Activated T-helper 17 cell treated with anti-CD3 and anti-CD28 coated beads, Interleukin-2, amount 50 U/mL, for 72 hours (primary cell): ENCODE data around the gene AVPR2. TPM values are rescaled to one million over a fixed set of nuclear protein-coding genes. Genes with fewer than 3 reads are reported as not detected.

Source experiments
- ATAC-seq: fragments of 150-1000 bp; cut with Tn5 transposase; replicated peaks from 2 replicates; pipeline ENCODE4 v1.10.0; 2021; ENCODE audit warnings: mild to moderate bottlenecking, moderate library complexity
- H3K27ac Mint-ChIP-seq: one replicate; pipeline ENCODE4 v1.8.0; 2022; ENCODE audit warnings: mixed read lengths
- H3K27me3 Mint-ChIP-seq: one replicate; pipeline ENCODE4 v1.8.0; 2022; ENCODE audit warnings: mixed read lengths
- H3K36me3 Mint-ChIP-seq: one replicate; pipeline ENCODE4 v1.8.0; 2022; ENCODE audit warnings: low read depth, mild to moderate bottlenecking, mixed read lengths
- H3K4me1 Mint-ChIP-seq: one replicate; pipeline ENCODE4 v1.8.0; 2022; ENCODE audit warnings: mixed read lengths
- H3K4me3 Mint-ChIP-seq: one replicate; pipeline ENCODE4 v1.8.0; 2022; ENCODE audit warnings: mild to moderate bottlenecking, mixed read lengths
- H3K9me3 Mint-ChIP-seq: one replicate; pipeline ENCODE4 v1.8.0; 2022; ENCODE audit warnings: mixed read lengths
- total RNA-seq, 2 donors: library from RNA; stranded (reverse); gene quantifications; one replicate each; pipeline ENCODE4 v1.2.3, GENCODE V29; 2022

The AVPR2 gene
- total RNA-seq, 2 donors from 2014 or later = 0.32 TPM; not detected in 1

- no peak for ATAC-seq
- Mint-ChIP-seq H3K9me3 (no peaks in the 10 kb centered on the region), H3K27me3 (peaks cover 14% of the 10 kb centered on the region), H3K4me3 (no peak overlapping the region), H3K36me3 (no peaks in the 10 kb centered on the region), H3K4me1 (peaks cover 4% of the 10 kb centered on the region), H3K27ac (no peak overlapping the region)
These were observed 26.8 kb upstream of the AVPR2 start for GRCh38 chrX:153877571-153878261.

DNA sequence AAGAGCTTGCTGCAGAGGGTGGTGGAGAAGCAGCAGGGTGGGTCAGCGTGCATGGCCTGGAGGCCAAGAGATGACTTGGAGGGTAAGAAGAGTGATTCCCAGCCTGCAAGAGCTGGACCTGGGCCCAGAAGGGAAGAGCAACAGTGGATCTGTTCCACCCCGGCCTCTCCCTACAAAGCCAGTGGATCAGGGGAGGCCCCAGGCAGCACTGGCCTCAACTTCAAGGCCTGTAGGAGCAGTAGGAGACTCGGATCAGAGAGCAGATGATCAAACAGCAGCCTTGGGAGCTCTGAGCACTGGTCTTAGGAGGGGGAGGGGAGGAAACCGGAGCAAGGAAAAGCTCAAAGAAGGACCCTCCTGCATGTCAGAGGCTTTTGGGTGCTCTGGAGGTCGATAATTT, 26.1 kb upstream of the AVPR2 start:
- ATAC-seq = no peak
- Mint-ChIP-seq H3K27me3 (peaks cover 14% of the 10 kb centered on the region), H3K27ac (no peak overlapping the region), H3K36me3 (no peaks in the 10 kb centered on the region), H3K9me3 (no peaks in the 10 kb centered on the region), H3K4me1 (peaks cover 4% of the 10 kb centered on the region), H3K4me3 (no peak overlapping the region)

DNA sequence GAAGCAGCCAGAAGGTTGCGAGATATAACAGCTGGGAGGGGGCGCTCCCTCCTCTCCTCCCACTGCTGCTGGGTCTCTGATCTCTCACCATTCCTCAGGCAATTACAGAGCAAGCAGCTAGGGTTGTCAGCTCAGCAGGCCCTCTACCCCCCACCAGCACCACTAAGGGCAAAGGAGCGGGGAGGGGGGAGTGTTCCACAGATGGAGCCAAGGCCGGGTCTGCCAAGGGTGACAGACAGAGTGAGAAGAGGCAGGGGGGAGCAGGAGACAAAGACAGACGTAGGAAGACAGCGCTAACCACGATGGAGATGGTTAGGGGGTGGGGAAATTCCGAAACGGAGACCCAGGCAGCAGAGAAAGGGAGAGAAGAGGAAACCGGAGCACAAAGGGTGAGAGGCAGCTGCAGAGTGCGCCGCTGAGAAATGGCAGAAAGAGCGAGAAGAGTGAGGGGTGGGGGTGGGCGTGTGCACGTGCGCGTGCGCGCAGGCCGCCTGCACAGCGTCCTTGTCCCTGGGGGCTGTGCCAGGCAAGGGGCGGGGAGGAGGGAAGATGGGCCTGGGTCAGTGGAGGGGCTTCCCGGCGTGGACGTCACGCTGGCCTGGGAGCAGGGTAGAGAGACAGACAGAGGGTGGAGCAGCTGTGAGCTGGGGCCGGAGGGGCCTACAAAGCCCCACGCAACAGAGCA, 25.4 kb upstream of the AVPR2 start:
- Mint-ChIP-seq H3K4me3 (peak overlapping the region; percentile 47), H3K27me3 (peaks cover 14% of the 10 kb centered on the region), H3K4me1 (peaks cover 4% of the 10 kb centered on the region), H3K36me3 (no peaks in the 10 kb centered on the region), H3K9me3 (no peaks in the 10 kb centered on the region), H3K27ac (no peak overlapping the region)
- ATAC-seq = peak; percentile 52

DNA sequence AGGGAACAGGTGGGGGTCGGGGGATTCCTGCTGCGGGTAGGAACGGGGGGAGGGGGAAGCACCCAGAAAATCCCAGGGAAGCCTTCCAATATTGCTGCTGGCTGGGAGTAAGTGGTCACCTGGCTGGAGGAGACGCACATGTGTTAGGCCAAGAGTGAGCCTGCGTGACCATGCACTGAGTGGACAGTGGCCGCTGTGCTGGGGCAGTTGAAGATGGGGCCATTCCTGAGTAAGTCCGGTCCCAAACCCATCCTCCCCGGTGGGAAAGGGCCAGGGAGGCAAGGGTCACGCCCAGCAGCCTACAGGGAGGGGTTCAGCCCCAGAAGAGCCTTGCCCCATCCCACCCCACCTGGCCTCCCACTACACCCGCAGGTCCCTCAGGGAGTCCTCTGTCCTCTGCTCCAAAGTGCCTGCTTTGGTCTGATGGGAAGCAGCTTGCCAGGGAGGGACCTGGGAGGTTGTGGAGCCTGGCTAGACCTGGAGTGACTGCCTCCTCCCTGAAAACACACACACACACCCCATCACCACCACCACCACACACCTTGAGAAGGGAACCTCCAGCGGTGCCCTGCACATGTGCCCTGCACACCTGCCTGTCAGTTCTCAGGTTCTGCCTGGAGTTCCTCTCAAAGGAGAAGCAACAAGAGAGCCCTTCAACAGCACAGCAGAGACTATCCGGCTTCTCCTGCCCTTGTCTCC, 24.6 kb upstream of the AVPR2 start:
- peaks cover 14% of the 10 kb centered on the region for H3K27me3 Mint-ChIP-seq
- H3K36me3 Mint-ChIP-seq = no peaks in the 10 kb centered on the region
- H3K9me3 Mint-ChIP-seq = no peaks in the 10 kb centered on the region
- peaks cover 4% of the 10 kb centered on the region for H3K4me1 Mint-ChIP-seq
- H3K4me3 Mint-ChIP-seq = no peak overlapping the region
- no peak for ATAC-seq
- H3K27ac Mint-ChIP-seq = no peak overlapping the region

DNA sequence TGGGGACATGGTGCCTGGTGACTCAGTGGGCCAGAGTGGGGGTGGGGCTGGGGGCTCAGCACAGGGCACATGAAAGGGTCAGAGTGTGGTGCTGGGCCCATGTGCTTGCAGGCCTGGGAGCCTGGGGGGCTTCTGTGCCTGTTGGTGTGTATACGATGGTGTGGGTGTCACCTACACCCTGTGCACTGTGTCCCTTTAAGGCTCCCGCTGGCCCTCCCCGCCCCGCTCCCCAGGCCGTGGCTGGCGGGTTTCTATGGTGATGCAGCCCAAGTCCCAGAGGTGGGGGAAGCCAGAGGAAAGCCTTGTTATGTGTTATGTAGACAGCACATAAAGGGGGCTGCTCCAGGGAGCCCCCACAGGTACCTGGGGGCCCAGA, 24.0 kb upstream of the AVPR2 start:
- peaks cover 4% of the 10 kb centered on the region for H3K4me1 Mint-ChIP-seq
- H3K4me3 Mint-ChIP-seq = no peak overlapping the region
- no peaks in the 10 kb centered on the region for H3K36me3 Mint-ChIP-seq
- no peaks in the 10 kb centered on the region for H3K9me3 Mint-ChIP-seq
- no peak overlapping the region for H3K27ac Mint-ChIP-seq
- peaks cover 14% of the 10 kb centered on the region for H3K27me3 Mint-ChIP-seq
- no peak for ATAC-seq

DNA sequence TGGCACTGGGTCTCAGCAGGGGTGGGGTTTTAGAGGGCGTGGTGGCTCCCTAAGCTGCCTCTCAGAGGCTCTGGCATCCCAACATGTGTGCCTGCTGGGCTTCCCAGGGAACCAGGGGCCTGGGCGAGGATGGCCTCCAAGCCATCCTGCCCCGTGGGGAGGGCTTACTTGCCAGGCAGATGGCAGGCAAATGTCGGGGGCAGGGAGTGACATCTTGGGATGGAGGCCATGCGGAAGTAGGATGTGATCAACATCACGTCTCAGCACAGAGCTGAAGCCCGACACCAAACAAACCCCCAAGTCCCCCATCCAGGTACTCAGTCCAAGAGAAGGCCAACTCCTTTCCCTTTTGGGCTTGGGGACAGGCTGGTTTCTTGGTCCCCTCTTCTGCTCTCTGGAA, 23.2 kb upstream of the AVPR2 start:
- ATAC-seq = no peak
- H3K4me3 Mint-ChIP-seq = no peak overlapping the region
- H3K27me3 Mint-ChIP-seq = peaks cover 11% of the 10 kb centered on the region
- no peaks in the 10 kb centered on the region for H3K36me3 Mint-ChIP-seq
- H3K9me3 Mint-ChIP-seq = no peaks in the 10 kb centered on the region
- H3K27ac Mint-ChIP-seq = no peak overlapping the region
- H3K4me1 Mint-ChIP-seq = peaks cover 4% of the 10 kb centered on the region

GRCh38 chrX:153882086-153882498, 22.4 kb upstream of the AVPR2 start:
- H3K27me3 Mint-ChIP-seq = peaks cover 10% of the 10 kb centered on the region
- no peaks in the 10 kb centered on the region for H3K36me3 Mint-ChIP-seq
- ATAC-seq = no peak
- H3K27ac Mint-ChIP-seq = no peak overlapping the region
- no peak overlapping the region for H3K4me3 Mint-ChIP-seq
- H3K9me3 Mint-ChIP-seq = no peaks in the 10 kb centered on the region
- H3K4me1 Mint-ChIP-seq = peaks cover 4% of the 10 kb centered on the region

DNA sequence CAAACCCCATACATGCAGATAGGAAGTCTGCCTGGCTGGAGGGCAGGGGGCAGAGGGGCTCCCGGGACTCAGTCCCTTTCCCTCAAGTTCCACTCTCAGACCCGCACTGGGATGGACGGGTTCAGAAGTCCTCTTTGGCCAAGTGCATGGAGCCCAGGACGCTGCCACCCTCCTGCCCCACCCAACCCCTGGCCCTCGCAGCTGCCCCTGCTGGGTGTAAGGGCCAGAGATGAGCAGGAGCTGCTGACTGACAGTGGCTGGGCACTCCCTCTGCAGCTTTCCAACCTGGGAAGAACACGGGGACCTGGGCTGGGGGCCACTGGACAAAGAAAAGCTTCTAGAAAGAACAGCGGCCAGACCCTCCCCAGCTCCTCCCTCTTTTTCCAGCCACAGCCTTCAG, 21.9 kb upstream of the AVPR2 start:
- Mint-ChIP-seq H3K27me3 (peaks cover 10% of the 10 kb centered on the region), H3K4me1 (peaks cover 4% of the 10 kb centered on the region), H3K9me3 (no peaks in the 10 kb centered on the region), H3K36me3 (no peaks in the 10 kb centered on the region), H3K4me3 (no peak overlapping the region), H3K27ac (no peak overlapping the region)
- ATAC-seq = no peak

GRCh38 chrX:153883163-153883843, 21.2 kb upstream of the AVPR2 start:
- no peaks in the 10 kb centered on the region for H3K36me3 Mint-ChIP-seq
- H3K9me3 Mint-ChIP-seq = no peaks in the 10 kb centered on the region
- H3K4me1 Mint-ChIP-seq = peaks cover 4% of the 10 kb centered on the region
- ATAC-seq = no peak
- no peak overlapping the region for H3K27ac Mint-ChIP-seq
- H3K4me3 Mint-ChIP-seq = no peak overlapping the region
- peaks cover 10% of the 10 kb centered on the region for H3K27me3 Mint-ChIP-seq

DNA sequence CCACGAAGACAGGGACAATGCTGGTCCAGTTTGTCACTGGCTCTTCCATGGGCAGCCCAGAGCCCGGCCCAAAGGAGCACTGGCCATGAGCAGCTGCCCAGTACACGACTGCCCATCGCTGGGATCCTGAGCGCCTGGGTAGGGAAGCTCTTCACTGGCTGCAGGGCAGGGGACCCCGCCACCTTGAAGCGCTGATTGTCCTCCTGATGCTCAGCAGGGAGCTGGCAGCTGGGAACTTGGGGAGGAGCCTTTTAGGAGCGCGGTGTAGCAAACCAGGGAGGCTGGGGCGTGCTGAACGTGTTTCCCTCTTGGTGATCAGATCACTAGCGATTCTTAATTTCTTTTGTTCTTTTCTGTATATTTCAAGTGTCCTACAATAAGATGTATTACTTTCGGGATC, 20.3 kb upstream of the AVPR2 start:
- no peaks in the 10 kb centered on the region for H3K9me3 Mint-ChIP-seq
- ATAC-seq = no peak
- peaks cover 5% of the 10 kb centered on the region for H3K27me3 Mint-ChIP-seq
- H3K4me3 Mint-ChIP-seq = peak overlapping the region; percentile 27
- H3K36me3 Mint-ChIP-seq = no peaks in the 10 kb centered on the region
- no peak overlapping the region for H3K27ac Mint-ChIP-seq
- peaks cover under 1% of the 10 kb centered on the region for H3K4me1 Mint-ChIP-seq

- H3K27ac Mint-ChIP-seq = no peak overlapping the region
- H3K4me3 Mint-ChIP-seq = peak overlapping the region; percentile 27
- H3K9me3 Mint-ChIP-seq = no peaks in the 10 kb centered on the region
- no peaks in the 10 kb centered on the region for H3K4me1 Mint-ChIP-seq
- ATAC-seq = peak; percentile 45
- no peaks in the 10 kb centered on the region for H3K36me3 Mint-ChIP-seq
- H3K27me3 Mint-ChIP-seq = peaks cover 4% of the 10 kb centered on the region
These were observed 19.9 kb upstream of the AVPR2 start for GRCh38 chrX:153884590-153884989.

GRCh38 chrX:153885208-153885787, 19.2 kb upstream of the AVPR2 start:
- H3K27me3 Mint-ChIP-seq = peaks cover 4% of the 10 kb centered on the region
- ATAC-seq = peak; percentile 39
- H3K36me3 Mint-ChIP-seq = no peaks in the 10 kb centered on the region
- H3K27ac Mint-ChIP-seq = no peak overlapping the region
- H3K4me3 Mint-ChIP-seq = peak overlapping the region; percentile 27
- H3K4me1 Mint-ChIP-seq = no peaks in the 10 kb centered on the region
- H3K9me3 Mint-ChIP-seq = no peaks in the 10 kb centered on the region

DNA sequence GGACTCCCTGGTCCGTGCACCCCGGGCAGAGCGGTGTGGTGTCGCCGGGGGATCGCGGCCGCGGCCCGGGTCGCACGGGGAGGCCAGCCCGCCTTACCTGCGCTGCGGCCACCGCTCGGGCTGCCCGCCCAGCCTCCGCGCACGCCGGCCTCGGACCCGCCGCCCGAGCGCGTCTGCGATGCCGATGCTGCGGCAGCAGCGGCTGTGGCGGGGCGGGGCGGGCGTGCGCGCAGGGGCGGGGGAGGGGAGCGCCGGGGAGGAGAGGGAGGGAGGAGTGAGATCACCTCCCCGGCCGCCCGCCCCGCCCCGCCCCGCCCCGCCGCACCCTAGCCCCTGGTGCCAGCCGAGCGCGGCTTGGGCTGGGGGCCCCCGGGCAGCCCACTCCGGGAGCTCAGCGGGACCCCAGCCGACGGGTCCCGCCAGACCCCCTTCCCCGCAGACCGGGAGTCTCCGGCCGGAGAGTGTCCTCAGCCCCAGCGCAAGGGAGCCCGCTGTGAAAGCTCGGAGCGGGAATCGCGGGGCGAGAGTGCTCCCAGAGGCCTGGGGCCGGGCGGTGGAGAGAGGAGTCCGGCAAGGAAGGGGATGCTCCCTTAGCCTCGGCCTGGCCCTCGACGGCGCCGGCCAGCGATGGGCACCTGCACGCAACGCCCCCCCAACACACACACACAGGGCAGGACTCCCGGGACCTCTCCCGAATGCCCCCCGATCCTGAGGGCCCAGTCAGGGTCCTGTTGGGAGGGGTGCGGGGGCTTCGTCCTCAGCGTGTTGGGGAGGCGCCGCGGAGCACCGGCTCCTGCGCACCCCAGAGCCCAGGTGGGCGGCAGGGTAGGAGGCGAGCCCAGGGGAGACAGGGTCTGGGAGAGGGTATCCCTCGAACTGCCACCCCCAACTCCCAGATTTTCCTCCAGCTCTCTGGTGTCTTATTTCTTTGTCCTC, 18.2 kb upstream of the AVPR2 start, which contains the start of gene L1CAM:
L1CAM (minus strand) TSS at position 206 of the 936 bp plus-strand sequence. CDS start 10,337 bp downstream, outside the sequence.
- H3K27ac Mint-ChIP-seq = no peak within 1 kb of the TSS
- peak within 1 kb of the TSS; percentile 27 for H3K4me3 Mint-ChIP-seq
- H3K9me3 Mint-ChIP-seq = no peaks in the 10 kb centered on the region
- ATAC-seq = peak; percentile 59
- no peaks in the 10 kb centered on the region for H3K4me1 Mint-ChIP-seq
- no peaks in the 10 kb centered on the region for H3K36me3 Mint-ChIP-seq
- peaks cover 4% of the 10 kb centered on the region for H3K27me3 Mint-ChIP-seq
